Limb (tissue), 2 donors: Measurements from ENCODE around the gene GPC1.
A peak's percentile ranks its signal among the peaks of the same experiment; 100 is the strongest.
"Not testable (repeated sequence)": the region's sequence is repeated elsewhere in the genome, so short reads cannot be mapped to it uniquely, and the experiment has no call there.

Experiments used
- DNase-seq, 2 donors: peaks; one replicate each; pipeline ENCODE4 v3.0.0-alpha.2; 2016; ENCODE audit errors: extremely low spot score in 2 of 2

Gene GPC1, protein sequence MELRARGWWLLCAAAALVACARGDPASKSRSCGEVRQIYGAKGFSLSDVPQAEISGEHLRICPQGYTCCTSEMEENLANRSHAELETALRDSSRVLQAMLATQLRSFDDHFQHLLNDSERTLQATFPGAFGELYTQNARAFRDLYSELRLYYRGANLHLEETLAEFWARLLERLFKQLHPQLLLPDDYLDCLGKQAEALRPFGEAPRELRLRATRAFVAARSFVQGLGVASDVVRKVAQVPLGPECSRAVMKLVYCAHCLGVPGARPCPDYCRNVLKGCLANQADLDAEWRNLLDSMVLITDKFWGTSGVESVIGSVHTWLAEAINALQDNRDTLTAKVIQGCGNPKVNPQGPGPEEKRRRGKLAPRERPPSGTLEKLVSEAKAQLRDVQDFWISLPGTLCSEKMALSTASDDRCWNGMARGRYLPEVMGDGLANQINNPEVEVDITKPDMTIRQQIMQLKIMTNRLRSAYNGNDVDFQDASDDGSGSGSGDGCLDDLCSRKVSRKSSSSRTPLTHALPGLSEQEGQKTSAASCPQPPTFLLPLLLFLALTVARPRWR

GRCh38 chr2:240435457-240435947 lies at the start of gene GPC1:
Gene GPC1, plus strand, starts transcription at chr2:240435663. Its CDS starts 256 bp downstream, at chr2:240435919.
- DNase-seq, result peak in 1 of 2 donors; percentile 62

DNA sequence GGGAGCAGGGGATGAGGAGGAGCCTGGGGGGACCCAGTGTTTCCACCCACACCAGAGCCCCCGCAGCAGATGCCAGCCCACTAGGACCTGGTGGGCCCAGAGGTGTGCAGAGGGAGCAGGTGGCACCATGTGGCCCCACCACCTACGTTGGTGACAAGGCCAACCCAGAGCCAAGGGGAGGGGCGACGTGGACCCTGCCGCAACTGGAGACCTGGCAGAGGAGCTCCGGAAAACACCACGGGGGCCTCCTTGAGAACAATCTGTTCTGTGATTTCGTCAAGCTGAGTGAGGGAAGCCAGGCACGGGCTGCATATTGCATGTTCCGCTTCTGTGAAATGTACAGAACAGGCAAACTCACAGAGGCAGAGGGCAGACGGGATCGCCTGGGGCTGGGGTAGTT lies 49.1 kb upstream of the GPC1 start:
- no peak for DNase-seq

- DNase-seq, result not testable (repeated sequence)
Observed at GRCh38 chr2:240386743-240387142, 48.7 kb upstream of the GPC1 start.

DNA sequence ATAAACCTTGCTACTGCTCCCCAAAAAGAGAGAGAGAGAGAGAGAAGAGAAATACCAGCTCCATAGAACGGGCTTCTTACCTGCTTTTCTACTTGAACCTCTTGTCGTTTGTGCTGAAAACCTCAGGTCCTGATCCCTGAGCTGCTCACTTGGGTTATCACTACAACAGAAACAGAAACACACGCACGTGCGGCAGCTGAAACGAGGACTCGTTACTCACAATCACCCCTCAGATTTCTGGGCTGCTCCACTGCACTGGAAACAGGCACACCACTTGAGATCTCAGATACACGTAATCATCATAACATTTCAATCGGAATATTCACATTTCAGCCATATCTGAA lies 48.2 kb upstream of the GPC1 start:
- no peak for DNase-seq

DNA sequence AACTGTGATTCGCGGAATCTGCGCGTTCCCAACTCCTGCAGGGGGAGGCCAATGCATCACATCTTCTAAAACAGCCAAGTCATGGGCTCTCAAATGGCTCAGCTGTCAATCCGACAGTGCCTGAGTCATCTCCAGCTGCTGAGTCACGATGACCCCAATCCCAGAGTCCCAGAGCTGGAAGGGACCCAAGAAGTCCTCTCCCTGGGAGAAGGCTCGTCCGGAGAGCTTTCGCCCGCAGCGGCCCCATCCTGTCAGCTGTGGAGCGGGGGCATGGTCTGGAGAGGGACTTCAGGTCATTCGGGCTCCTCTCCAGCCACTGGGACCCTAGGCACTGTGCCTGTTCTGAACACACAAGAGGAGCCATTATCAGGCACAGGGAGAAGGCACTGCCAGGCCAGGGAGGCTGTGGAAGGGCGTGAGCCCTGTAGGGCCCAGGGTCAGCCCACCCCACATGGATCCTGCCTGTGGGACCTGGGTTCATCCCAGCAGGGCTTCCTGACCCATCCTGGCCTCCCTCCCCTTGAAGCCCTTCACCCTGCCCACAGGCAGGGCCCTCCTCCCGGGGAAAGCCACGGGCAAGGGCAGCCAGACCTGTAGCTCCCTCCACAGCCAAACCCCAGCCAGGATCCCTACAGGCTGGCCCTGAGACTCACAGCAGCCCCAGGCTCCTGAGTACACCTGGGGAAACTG lies 47.6 kb upstream of the GPC1 start:
- no peak for DNase-seq

DNA sequence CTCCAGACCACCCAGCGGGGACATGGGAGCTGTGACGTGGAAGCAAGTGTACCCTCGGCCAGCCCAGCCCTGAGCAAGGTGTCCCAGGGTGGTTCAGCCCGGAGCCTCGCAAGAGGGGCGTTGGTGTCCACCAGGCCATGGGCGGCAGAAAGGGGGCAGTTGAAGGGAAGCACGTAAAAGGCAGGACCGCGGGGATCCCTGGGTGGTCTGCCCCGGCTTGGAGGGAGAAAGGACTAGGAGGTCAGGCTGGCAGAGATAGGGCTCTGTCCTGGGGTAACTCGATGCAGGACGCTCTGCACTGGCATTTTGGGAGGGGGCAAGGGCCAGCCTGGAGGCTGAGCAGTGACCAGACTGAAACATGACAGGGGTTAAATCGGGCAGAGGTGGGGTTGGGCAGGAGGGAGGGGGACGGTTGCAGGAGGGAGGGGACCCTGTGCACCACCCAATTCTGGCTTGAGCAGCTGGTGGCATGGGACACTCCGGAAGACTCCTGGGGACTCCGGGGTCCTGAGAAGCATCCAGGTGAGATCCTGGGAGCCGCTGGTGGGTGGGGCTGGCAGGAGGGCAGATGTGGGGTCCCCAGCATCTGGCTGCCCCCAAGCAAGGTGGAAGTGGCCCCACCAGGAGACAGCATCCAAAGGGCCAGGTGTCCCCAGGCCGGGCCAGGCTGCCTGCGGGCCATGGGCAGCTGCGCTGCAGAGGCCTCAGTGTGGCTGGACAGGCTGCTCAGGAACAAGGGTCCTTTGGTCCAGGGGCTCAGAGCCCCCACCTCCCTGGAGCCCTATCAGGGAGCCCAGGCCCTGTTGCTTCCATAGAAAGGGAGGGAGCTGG lies 46.8 kb upstream of the GPC1 start:
- no peak for DNase-seq

- no peak for DNase-seq
Observed at GRCh38 chr2:240389302-240389805, 46.1 kb upstream of the GPC1 start.

- no peak for DNase-seq
Observed at GRCh38 chr2:240390091-240391073, 45.1 kb upstream of the GPC1 start.

DNA sequence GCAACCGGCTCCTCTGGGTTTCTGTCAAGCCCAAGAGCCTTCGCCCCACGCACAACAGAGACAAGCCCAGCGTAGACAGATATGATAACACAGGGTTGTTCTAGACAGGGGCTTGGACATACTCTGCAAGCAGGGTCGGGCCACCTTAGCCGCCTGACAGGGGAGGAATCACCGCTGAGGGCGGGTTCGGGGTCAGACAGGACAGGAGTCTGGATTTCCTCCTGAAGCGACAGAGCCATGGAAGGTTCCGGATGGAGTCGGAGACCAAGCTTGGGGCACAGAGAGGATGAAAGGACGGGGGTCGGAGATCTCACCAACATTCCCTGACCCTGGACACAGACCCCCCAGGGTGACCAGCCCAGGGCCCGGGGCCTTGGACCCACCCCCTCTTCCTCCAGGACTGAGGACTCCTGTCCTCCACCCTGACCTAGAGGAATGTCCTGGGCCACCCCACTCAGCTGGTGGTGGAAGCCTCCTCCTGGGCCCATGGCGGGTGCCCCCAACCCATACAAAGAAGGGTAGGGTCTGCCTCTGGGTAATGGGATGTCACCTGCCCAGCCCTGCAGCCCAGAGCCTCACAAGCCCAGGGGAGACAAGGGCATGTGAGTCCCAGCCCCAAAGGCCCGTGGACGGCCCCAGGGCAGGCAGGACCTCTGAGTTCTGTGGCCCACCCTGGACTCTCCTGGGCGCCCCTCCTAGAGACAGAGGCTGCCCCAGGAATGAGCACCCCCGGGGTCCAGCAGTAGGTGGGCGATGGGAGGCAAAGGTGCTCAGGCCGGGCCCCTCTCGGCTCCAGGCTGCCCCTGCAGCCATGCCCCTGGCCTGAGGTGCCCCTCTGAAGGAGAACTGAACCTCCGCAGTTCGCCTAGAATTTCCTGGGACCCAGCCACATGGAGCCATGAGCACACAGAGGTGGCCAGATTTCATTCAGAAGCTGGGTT lies 44.1 kb upstream of the GPC1 start:
- peak in 1 of 2 donors; percentile 21 for DNase-seq

GRCh38 chr2:240392084-240392947 lies 43.1 kb upstream of the GPC1 start:
- DNase-seq, result peak in 1 of 2 donors; percentile 27

GRCh38 chr2:240392948-240393830 lies 42.3 kb upstream of the GPC1 start:
- no peak for DNase-seq

DNA sequence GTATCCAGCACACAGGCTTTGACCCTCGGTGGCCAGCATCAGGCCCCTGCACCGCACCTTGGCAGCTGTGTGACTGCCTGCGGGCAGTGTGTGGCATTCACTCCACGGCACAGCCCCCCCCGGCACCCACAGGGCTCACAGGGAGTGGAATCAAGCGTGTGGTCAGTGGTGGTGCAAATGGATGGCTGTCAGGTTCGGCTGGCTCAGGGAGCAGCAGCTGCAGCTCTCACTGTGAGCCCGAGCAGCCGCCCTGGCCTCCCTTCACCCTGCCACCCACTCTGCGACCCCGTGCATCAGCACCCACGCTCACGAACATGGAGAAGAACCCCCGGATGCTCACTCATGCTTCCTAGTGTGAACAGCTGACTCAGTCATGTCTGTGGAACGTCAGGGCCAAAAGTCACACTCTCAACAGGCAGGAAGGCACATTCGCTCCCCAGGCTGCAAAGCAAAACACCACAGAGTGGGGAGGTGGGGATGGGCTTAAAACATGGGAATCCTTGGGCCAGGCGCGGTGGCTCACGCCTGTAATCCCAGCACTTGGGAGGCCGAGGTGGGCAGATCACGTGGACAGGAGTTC lies 41.5 kb upstream of the GPC1 start:
- peak in 1 of 2 donors; percentile 20 for DNase-seq

GRCh38 chr2:240394549-240394948 lies 40.9 kb upstream of the GPC1 start:
- DNase-seq, result peak in 1 of 2 donors; percentile 14

- peak in 1 of 2 donors; percentile 17 for DNase-seq
Observed at GRCh38 chr2:240395448-240395847, 40.0 kb upstream of the GPC1 start.

GRCh38 chr2:240395896-240396622 lies 39.4 kb upstream of the GPC1 start:
- peak in 1 of 2 donors; percentile 21 for DNase-seq
